ENCODE data around the gene CNTN4. TPM values are rescaled to one million over a fixed set of nuclear protein-coding genes. Genes with fewer than 3 reads are reported as not detected.
A peak's percentile ranks its signal among the peaks of the same experiment; 100 is the strongest.

The CNTN4 gene
- total RNA-seq, 2 donors from 2014 or later: 13.0 to 50.1 TPM

DNA sequence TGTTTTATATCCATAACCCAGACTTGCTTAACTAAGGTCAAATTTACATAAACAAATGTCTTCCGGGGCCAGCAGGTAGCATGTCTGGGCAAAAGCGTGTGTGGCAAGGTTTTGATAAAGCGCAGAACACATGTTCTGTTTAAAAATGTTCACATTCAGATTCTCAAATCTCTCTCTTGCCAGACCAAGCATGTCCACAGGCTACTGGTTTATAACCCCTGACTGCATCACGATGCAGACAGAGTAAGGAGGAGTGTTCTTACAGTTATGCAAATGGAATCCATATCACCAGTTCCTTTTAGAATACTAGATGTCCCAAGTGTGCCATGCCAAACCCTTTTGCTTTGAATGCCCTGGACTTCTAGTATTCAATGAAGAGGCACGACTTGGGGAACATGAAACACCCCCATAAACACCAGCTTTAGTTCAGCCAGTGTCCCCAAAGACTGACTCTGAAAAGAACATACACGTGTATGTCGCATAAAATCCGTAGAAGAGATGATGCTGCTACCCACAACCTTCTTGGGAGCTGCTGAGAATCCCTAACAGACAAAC is 412.0 kb downstream of the CNTN4 start:
- ATAC-seq (no peak), DNase-seq (no peak)
- Histone ChIP-seq H3K9me3 (no peaks in the 10 kb centered on the region), H3K4me3 (no peak overlapping the region), H3K27me3 (no peaks in the 10 kb centered on the region), H3K4me1 (no peaks in the 10 kb centered on the region), H3K27ac (no peak overlapping the region), H3K36me3 (replicated peaks in 1 of 2; ENCODE audit: insufficient read depth in 1 of 2, low read depth in 2 of 2) (no peaks in the 10 kb centered on the region)
- TF ChIP-seq, protein P1, sequence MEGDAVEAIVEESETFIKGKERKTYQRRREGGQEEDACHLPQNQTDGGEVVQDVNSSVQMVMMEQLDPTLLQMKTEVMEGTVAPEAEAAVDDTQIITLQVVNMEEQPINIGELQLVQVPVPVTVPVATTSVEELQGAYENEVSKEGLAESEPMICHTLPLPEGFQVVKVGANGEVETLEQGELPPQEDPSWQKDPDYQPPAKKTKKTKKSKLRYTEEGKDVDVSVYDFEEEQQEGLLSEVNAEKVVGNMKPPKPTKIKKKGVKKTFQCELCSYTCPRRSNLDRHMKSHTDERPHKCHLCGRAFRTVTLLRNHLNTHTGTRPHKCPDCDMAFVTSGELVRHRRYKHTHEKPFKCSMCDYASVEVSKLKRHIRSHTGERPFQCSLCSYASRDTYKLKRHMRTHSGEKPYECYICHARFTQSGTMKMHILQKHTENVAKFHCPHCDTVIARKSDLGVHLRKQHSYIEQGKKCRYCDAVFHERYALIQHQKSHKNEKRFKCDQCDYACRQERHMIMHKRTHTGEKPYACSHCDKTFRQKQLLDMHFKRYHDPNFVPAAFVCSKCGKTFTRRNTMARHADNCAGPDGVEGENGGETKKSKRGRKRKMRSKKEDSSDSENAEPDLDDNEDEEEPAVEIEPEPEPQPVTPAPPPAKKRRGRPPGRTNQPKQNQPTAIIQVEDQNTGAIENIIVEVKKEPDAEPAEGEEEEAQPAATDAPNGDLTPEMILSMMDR (IDR thresholded peaks at IDR 0.05): no peak
- no peak for TF ChIP-seq POLR2A (IDR thresholded peaks at IDR 0.05)
- 57 to 59% methylated on average over 8 of the region's 8 CpGs for WGBS, 2 donors
- intact Hi-C loops (cut with DNase I): no loop called here

GRCh38 chr3:2511356-2511755 is 412.7 kb downstream of the CNTN4 start:
- Histone ChIP-seq H3K36me3 (replicated peaks in 1 of 2; ENCODE audit: insufficient read depth in 1 of 2, low read depth in 2 of 2) (no peaks in the 10 kb centered on the region), H3K27ac (no peak overlapping the region), H3K4me1 (no peaks in the 10 kb centered on the region), H3K4me3 (no peak overlapping the region), H3K9me3 (no peaks in the 10 kb centered on the region), H3K27me3 (no peaks in the 10 kb centered on the region)
- intact Hi-C loops (cut with DNase I): no loop called here
- ATAC-seq: no peak
- TF ChIP-seq POLR2A (IDR thresholded peaks at IDR 0.05): no peak
- TF ChIP-seq, protein P1 (IDR thresholded peaks at IDR 0.05): no peak
- 41 to 47% methylated on average over 7 to 10 of the region's 10 CpGs for WGBS, 2 donors
- peak in 2 of 4 donors; percentile 15 to 31 for DNase-seq

DNA sequence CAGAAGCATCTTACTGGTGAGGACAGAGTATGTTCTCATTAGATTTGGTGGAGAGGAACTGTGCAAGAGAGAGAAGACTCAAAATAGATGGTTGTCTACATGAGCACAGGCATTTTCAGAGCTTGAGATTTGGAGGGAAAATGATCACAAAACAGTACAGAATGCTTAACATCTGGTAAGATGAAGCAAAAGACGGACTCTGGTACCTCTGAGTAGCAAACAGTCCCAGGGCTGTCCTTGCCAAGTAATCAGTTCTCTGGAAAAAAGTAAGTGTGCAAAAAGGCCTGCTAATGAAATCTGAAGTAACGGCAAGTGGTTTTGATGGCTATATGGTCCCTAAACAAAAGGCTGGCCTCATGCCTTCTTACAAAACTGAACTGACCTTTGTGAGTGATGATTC is 414.2 kb downstream of the CNTN4 start:
- Histone ChIP-seq H3K4me1 (no peaks in the 10 kb centered on the region), H3K27me3 (no peaks in the 10 kb centered on the region), H3K36me3 (replicated peaks in 1 of 2; ENCODE audit: insufficient read depth in 1 of 2, low read depth in 2 of 2) (no peaks in the 10 kb centered on the region), H3K4me3 (no peak overlapping the region), H3K27ac (no peak overlapping the region), H3K9me3 (no peaks in the 10 kb centered on the region)
- WGBS, 2 donors: 46 to 50% methylated on average over 2 of the region's 2 CpGs
- ATAC-seq: no peak
- TF ChIP-seq, protein P1 (IDR thresholded peaks at IDR 0.05): no peak
- TF ChIP-seq POLR2A (IDR thresholded peaks at IDR 0.05): no peak
- intact Hi-C loops (cut with DNase I): no loop called here
- DNase-seq: no peak

- DNase-seq (no peak), ATAC-seq (no peak)
- Histone ChIP-seq H3K27ac (no peak overlapping the region), H3K4me1 (no peaks in the 10 kb centered on the region), H3K4me3 (no peak overlapping the region), H3K27me3 (no peaks in the 10 kb centered on the region), H3K36me3 (replicated peaks in 1 of 2; ENCODE audit: insufficient read depth in 1 of 2, low read depth in 2 of 2) (no peaks in the 10 kb centered on the region), H3K9me3 (no peaks in the 10 kb centered on the region)
- intact Hi-C loops (cut with DNase I): no loop called here
- TF ChIP-seq, protein P1 (IDR thresholded peaks at IDR 0.05): no peak
- TF ChIP-seq POLR2A (IDR thresholded peaks at IDR 0.05): no peak
- 30 to 50% methylated on average over 4 of the region's 4 CpGs for WGBS, 2 donors
These were observed 415.3 kb downstream of the CNTN4 start for GRCh38 chr3:2513986-2514385.

GRCh38 chr3:2516762-2517441 is 418.2 kb downstream of the CNTN4 start:
- Histone ChIP-seq H3K27me3 (no peaks in the 10 kb centered on the region), H3K4me3 (no peak overlapping the region), H3K4me1 (no peaks in the 10 kb centered on the region), H3K9me3 (no peaks in the 10 kb centered on the region), H3K36me3 (replicated peaks in 1 of 2; ENCODE audit: insufficient read depth in 1 of 2, low read depth in 2 of 2) (no peaks in the 10 kb centered on the region), H3K27ac (no peak overlapping the region)
- intact Hi-C loops (cut with DNase I): no loop called here
- no peak for ATAC-seq
- DNase-seq: no peak
- TF ChIP-seq POLR2A (IDR thresholded peaks at IDR 0.05): no peak
- TF ChIP-seq, protein P1 (IDR thresholded peaks at IDR 0.05): no peak
- WGBS, 2 donors: 65 to 71% methylated on average over 1 of the region's 1 CpG

All from body of pancreas (tissue), 4 donors.